Measurements from ENCODE around the gene LEMD2.

DNA sequence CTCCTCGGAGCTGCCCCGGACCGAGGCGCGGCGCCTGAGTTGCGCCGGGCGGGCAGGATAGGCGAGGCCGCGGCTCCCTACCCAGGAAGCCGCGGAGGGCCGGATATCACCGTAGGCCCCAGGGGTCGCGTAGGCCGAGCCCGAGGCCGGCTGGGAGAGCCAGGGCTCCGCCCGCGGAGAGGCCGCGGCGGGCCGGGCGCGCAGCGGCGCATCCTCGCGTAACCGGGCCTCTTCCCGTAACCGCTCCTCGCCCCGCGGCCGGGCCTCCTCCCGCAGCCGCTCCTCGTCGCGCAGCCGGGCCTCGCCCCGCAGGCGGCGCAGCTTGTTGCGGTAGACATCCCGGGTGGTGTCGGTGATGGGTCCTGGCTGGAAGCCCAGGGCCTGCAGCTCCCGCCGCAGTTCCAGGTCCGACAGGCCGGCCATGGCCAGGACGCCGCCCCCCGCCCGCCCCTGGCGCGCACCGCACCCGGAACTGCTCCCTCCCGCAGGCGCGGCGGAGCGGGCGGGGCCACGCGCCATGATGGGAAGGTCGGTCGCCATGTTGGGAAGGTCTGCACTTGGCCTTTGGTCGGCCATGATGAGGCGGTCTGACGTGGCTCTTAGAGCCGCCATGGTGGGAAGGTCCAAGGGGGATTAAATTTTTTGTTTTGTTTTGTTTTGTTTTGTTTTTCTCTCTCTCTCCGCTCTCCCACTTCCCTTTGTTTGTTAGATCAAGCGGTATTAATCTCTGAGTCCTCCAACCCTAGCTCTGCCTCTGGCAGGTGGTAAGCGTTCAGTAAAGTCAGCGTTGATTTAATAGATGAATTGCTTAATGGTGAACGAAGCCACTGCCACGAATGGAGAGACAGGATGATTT, at the start of gene LEMD2:
- TF ChIP-seq, protein P1, sequence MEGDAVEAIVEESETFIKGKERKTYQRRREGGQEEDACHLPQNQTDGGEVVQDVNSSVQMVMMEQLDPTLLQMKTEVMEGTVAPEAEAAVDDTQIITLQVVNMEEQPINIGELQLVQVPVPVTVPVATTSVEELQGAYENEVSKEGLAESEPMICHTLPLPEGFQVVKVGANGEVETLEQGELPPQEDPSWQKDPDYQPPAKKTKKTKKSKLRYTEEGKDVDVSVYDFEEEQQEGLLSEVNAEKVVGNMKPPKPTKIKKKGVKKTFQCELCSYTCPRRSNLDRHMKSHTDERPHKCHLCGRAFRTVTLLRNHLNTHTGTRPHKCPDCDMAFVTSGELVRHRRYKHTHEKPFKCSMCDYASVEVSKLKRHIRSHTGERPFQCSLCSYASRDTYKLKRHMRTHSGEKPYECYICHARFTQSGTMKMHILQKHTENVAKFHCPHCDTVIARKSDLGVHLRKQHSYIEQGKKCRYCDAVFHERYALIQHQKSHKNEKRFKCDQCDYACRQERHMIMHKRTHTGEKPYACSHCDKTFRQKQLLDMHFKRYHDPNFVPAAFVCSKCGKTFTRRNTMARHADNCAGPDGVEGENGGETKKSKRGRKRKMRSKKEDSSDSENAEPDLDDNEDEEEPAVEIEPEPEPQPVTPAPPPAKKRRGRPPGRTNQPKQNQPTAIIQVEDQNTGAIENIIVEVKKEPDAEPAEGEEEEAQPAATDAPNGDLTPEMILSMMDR (IDR thresholded peaks at IDR 0.05): no peak
- peak; percentile 75 to 91 for TF ChIP-seq POLR2A (IDR thresholded peaks at IDR 0.05)

Measured in thyroid gland (tissue), 4 donors.